ENCODE results near the gene SF3A1.

- TF ChIP-seq CTCF (IDR thresholded peaks at IDR 0.05; ENCODE audit: insufficient read depth, low read length) (no peak), POLR2AphosphoS5 (IDR thresholded peaks at IDR 0.05; ENCODE audit: low read depth) (no peak)
Observed at GRCh38 chr22:30357650-30358215, 1.0 kb upstream of the SF3A1 start.

All from HL-60 (cell line).